GM12878 (cell line): ENCODE data around the gene DPH6. TPM values are rescaled to one million over a fixed set of nuclear protein-coding genes. Genes with fewer than 3 reads are reported as not detected.

Source experiments
- ATAC-seq: fragments of 200-7000 bp; cut with Tn5 transposase; 3 replicates; pipeline ENCODE4 v1.9.1; 2020; ENCODE audit warnings: mild to moderate bottlenecking, moderate library complexity
- BruUV-seq: library from RNA; stranded (reverse); fragments of 400-500 nt; replicated peaks from 2 replicates; lab custom pipeline; 2021; lab: Mats Ljungman, UMichigan
- CTCF ChIA-PET: fragments of 300-600 bp; sonication (Branson Sonifier 250); formaldehyde crosslinking; extraction: SDS; loops from one replicate; lab custom pipeline; 2021; ENCODE audit warnings: inconsistent platforms; lab: Yijun Ruan, JAX
- POLR2A ChIA-PET: fragments of 350-600 bp; formaldehyde crosslinking; extraction: SDS; loops from one replicate; lab custom pipeline; 2021; ENCODE audit warnings: inconsistent platforms; lab: Charles Lee
- RAD21 ChIA-PET: fragments of 300-600 bp; sonication (Branson Sonifier 250); formaldehyde crosslinking; loops from one replicate; lab custom pipeline; 2023; ENCODE audit warnings: antibody characterized with exemption; ENCODE audit not compliant: unreplicated experiment; lab: Charles Lee
- SMC1A ChIA-PET: fragments of 300-600 bp; sonication (Branson Sonifier 250); formaldehyde crosslinking; loops from one replicate; lab custom pipeline; 2023; ENCODE audit not compliant: unreplicated experiment, uncharacterized antibody; lab: Charles Lee
- DNase-seq: peaks from one replicate; pipeline ENCODE4 v3.0.0-alpha.2; 2011; ENCODE audit warnings: low read depth, low spot score
- FAIRE-seq: peaks from 3 replicates; lab custom pipeline; 2011; peaks lifted over from hg19 to GRCh38; lab: Jason Lieb, UNC
- H2AFZ ChIP-seq: 2 replicates; pipeline ENCODE4 v1.6.0; 2011; ENCODE audit warnings: low read depth, low read length, control low read depth; ENCODE audit not compliant: control insufficient read depth
- H3K27ac ChIP-seq: 2 replicates; pipeline ENCODE4 v1.5.1; 2011; ENCODE audit warnings: control low read depth; ENCODE audit not compliant: control insufficient read depth, insufficient read depth
- H3K27me3 ChIP-seq, 2 experiments: replicated peaks in 1 of 2; 2 replicates each; pipeline versions ENCODE4 v1.6.0 to v1.6.1; 2011; ENCODE audit warnings: low read length in 1 of 2; ENCODE audit not compliant: control insufficient read depth in 2 of 2, insufficient read depth in 2 of 2
- H3K36me3 ChIP-seq, 2 experiments: 2 replicates each; pipeline ENCODE4 v1.5.1; 2011; ENCODE audit warnings: low read length in 1 of 2; ENCODE audit not compliant: control insufficient read depth in 2 of 2, insufficient read depth in 2 of 2
- H3K4me1 ChIP-seq: 2 replicates; pipeline ENCODE4 v1.6.1; 2011; ENCODE audit warnings: mild to moderate bottlenecking, low read length, moderate library complexity, mixed read lengths; ENCODE audit not compliant: control insufficient read depth, insufficient read depth
- H3K4me2 ChIP-seq: 2 replicates; pipeline ENCODE4 v1.6.0; 2011; ENCODE audit warnings: control low read depth; ENCODE audit not compliant: control insufficient read depth, insufficient read depth
- H3K4me3 ChIP-seq: fragments of 200-600 bp; sonication (generic); 2 replicates; pipeline ENCODE4 v1.5.1; 2016
- H3K79me2 ChIP-seq: 2 replicates; pipeline ENCODE4 v1.6.0; 2011; ENCODE audit warnings: low read length; ENCODE audit not compliant: control insufficient read depth, insufficient read depth
- H3K9ac ChIP-seq: 2 replicates; pipeline ENCODE4 v1.8.0; 2011; ENCODE audit warnings: low read length, control low read depth, mixed read lengths; ENCODE audit not compliant: control insufficient read depth, insufficient read depth
- H3K9me3 ChIP-seq: replicated peaks from 3 replicates; pipeline ENCODE4 v1.5.1; 2011; ENCODE audit warnings: mild to moderate bottlenecking, low read length; ENCODE audit not compliant: control insufficient read depth, insufficient read depth
- H4K20me1 ChIP-seq: 2 replicates; pipeline ENCODE4 v1.6.0; 2011; ENCODE audit not compliant: control insufficient read depth, insufficient read depth
- CEBPB ChIP-seq, 2 experiments: fragments of 150-350 bp in 1 of 2; IDR thresholded peaks; 2 replicates each; pipeline ENCODE4 v1.6.1; 2012 to 2014; ENCODE audit warnings: low read depth in 2 of 2, low read length in 2 of 2, borderline replicate concordance in 1 of 2, inconsistent platforms in 1 of 2
- CREM ChIP-seq: IDR thresholded peaks from 2 replicates; pipeline ENCODE4 v1.6.1; 2014; ENCODE audit warnings: antibody characterized with exemption, low read depth
- ETV6 ChIP-seq, 2 experiments: fragments of 450-650 bp in 1 of 2; IDR thresholded peaks in 1 of 2; conservative IDR thresholded peaks in 1 of 2; 2 replicates each; pipeline ENCODE4 v1.6.1; 2014; ENCODE audit warnings: antibody characterized with exemption in 1 of 2, borderline replicate concordance in 1 of 2, low read depth in 1 of 2, mild to moderate bottlenecking in 1 of 2, moderate library complexity in 1 of 2
- FOXM1 ChIP-seq: IDR thresholded peaks from 2 replicates; pipeline ENCODE4 v1.6.1; 2012; ENCODE audit warnings: low read depth, mild to moderate bottlenecking, inconsistent platforms, low read length, moderate library complexity
- HDAC6 ChIP-seq: fragments of 200-600 bp; sonication (generic); IDR thresholded peaks from one replicate; pipeline ENCODE4 v1.8.0; 2017; ENCODE audit warnings: antibody characterized with exemption; ENCODE audit not compliant: unreplicated experiment
- KDM1A ChIP-seq: fragments of 200-600 bp; sonication (generic); IDR thresholded peaks from 2 replicates; pipeline ENCODE4 v1.6.1; 2016; ENCODE audit warnings: borderline replicate concordance
- MXI1 ChIP-seq: fragments of 150-350 bp; IDR thresholded peaks from 2 replicates; pipeline ENCODE4 v1.6.1; 2011; ENCODE audit warnings: low read depth, mild to moderate bottlenecking, inconsistent platforms, low read length, improper control_type of control experiment
- NFXL1 ChIP-seq: fragments of 450-650 bp; IDR thresholded peaks from 2 replicates; pipeline ENCODE4 v1.6.1; 2017; ENCODE audit warnings: antibody characterized with exemption, mild to moderate bottlenecking, borderline replicate concordance
- NFYA ChIP-seq: IDR thresholded peaks from 2 replicates; pipeline ENCODE4 v1.6.1; 2011; ENCODE audit warnings: low read depth, mild to moderate bottlenecking, low read length, improper control_type of control experiment, borderline replicate concordance
- PBX3 ChIP-seq: IDR thresholded peaks from 2 replicates; pipeline ENCODE4 v1.6.1; 2011; ENCODE audit warnings: mild to moderate bottlenecking, low read depth, low read length, moderate library complexity; ENCODE audit not compliant: insufficient replicate concordance
- RAD21 ChIP-seq: IDR thresholded peaks from 2 replicates; pipeline ENCODE4 v1.6.1; 2011; ENCODE audit warnings: mild to moderate bottlenecking, low read depth, low read length, moderate library complexity; ENCODE audit not compliant: insufficient read depth
- SUZ12 ChIP-seq: fragments of 200-600 bp; sonication (generic); IDR thresholded peaks from one replicate; pipeline ENCODE4 v1.6.1; 2018; ENCODE audit warnings: antibody characterized with exemption, mild to moderate bottlenecking; ENCODE audit not compliant: unreplicated experiment
- WGBS: methylation state at CpG from one replicate; pipeline ENCODE4 v1.1.6; 2016; ENCODE audit warnings: low lambda C conversion rate; ENCODE audit not compliant: insufficient replicate concordance, insufficient coverage; ENCODE audit errors: missing lambda C conversion rate; 5-methylcytosine and 5-hydroxymethylcytosine counted together
- in situ Hi-C: fragments of 300-500 bp; cut with MboI; formaldehyde crosslinking; loops from 9 replicates; pipeline ENCODE4 v1.14.3; 2018; ENCODE audit warnings: mixed read lengths
- intact Hi-C: fragments of 100-400 bp; cut with micrococcal nuclease; formaldehyde crosslinking; loops from one replicate; pipeline ENCODE4 v1.14.2; 2022; ENCODE audit not compliant: unreplicated experiment
- polyA plus RNA-seq, 11 experiments: library from polyadenylated mRNA; depleted of rRNA in 4 of 11; unstranded in 6 of 11; stranded (reverse) in 5 of 11; fragments of >200 nt; fragmentation: Nextera tagmentation in 4 of 11; fragmentation: Illumina TruSeq in 1 of 11; extraction: Ambion mirVana in 4 of 11; extraction: Trizol in 1 of 11; gene quantifications; 1 replicate in 1 of 11; 2 replicates in 10 of 11; pipeline versions ENCODE4 v1.2.1 to v1.2.3, GENCODE V29; 2011 to 2016; ENCODE audit warnings: inconsistent platforms in 2 of 11, missing spikeins in 2 of 11, low read depth in 1 of 11
- total RNA-seq, 4 experiments: library from RNA; depleted of rRNA in 3 of 4; stranded (reverse); fragments of >200 nt in 3 of 4; fragmentation: Illumina TruSeq in 1 of 4; extraction: Trizol in 1 of 4; gene quantifications; 2 replicates each; pipeline versions ENCODE4 v1.2.1 to v1.2.3, GENCODE V29; 2013 to 2021
- TF ChIP-seq, protein P1 (sequence below): IDR thresholded peaks from 2 replicates; pipeline ENCODE4 v1.6.1; 2011; ENCODE audit warnings: low read depth, low read length, improper control_type of control experiment, borderline replicate concordance

DPH6 gene
- total and polyA plus RNA-seq, 10 of the 15 experiments (the other 5 are each of a cell fraction or from before 2014, with no cell fraction given): 9.0 to 68.5 (median 17.1) TPM

GRCh38 chr15:35481064-35481463 is 64.9 kb downstream of the DPH6 start:
- no peaks in the 10 kb centered on the region; the same call in 1 of the 3 replicates for H3K9me3 ChIP-seq
- ChIA-PET SMC1A (interaction anchor here (1.0 to 2.4 kb wide), 3 partner anchors 16 to 57 kb away, joined by 3 to 8 read pairs (median 4); no protein-coding TSS in a partner anchor), POLR2A (no interaction called here), CTCF (no interaction called here), RAD21 (no interaction called here)
- intact Hi-C loops: no loop called here
- DNase-seq: no peak
- no peak overlapping the region for H2AFZ ChIP-seq
- in situ Hi-C loops: no loop called here
- H3K36me3 ChIP-seq: no peaks in the 10 kb centered on the region
- no peaks in the 10 kb centered on the region for H3K4me1 ChIP-seq
- 95% methylated on average over 1 of the region's 1 CpG for WGBS
- no TSS peak for BruUV-seq
- no peak overlapping the region for H3K9ac ChIP-seq
- H3K4me3 ChIP-seq: no peak overlapping the region
- H3K27ac ChIP-seq: no peak overlapping the region
- FAIRE-seq: no peak
- ATAC-seq: no peak
- no peak for TF ChIP-seq SUZ12
- no peak for TF ChIP-seq ETV6 (conservative IDR thresholded peaks at IDR 0.05 in 1 of 2, IDR thresholded peaks at IDR 0.05 in 1 of 2; ENCODE audit: borderline replicate concordance in 1 of 2, low read depth in 1 of 2)
- TF ChIP-seq FOXM1: no peak
- no peak overlapping the region for H3K4me2 ChIP-seq
- no peaks in the 10 kb centered on the region for H3K27me3 ChIP-seq
- H4K20me1 ChIP-seq: no peaks in the 10 kb centered on the region
- H3K79me2 ChIP-seq: no peaks in the 10 kb centered on the region

DNA sequence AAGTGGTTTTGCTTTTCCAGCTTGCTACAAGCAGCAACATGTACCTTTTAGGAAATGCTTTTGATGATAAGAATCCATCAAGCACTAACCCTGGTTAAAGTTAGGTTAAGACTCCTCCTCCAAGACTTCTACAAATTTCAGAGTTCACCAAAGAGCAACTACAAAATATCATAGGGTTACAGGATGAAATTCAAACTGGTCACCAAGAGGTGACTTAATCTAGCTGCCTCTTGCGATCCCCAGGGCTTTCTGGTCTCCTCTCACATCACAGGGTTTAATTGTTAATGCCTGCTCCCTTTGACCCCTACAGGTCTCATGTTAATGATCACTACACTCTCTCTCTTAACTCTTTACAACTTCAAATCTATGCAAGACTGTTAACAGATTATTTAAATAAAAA is 66.5 kb downstream of the DPH6 start:
- Histone ChIP-seq H2AFZ (no peak overlapping the region), H3K4me3 (no peak overlapping the region), H3K4me1 (no peaks in the 10 kb centered on the region), H3K79me2 (no peaks in the 10 kb centered on the region), H4K20me1 (no peaks in the 10 kb centered on the region), H3K36me3 (no peaks in the 10 kb centered on the region), H3K9me3 (no peaks in the 10 kb centered on the region), H3K27ac (no peak overlapping the region), H3K9ac (no peak overlapping the region), H3K27me3 (no peaks in the 10 kb centered on the region), H3K4me2 (no peak overlapping the region)
- ATAC-seq (no peak; the same call in 2 of the 3 replicates), FAIRE-seq (no peak), DNase-seq (no peak)
- in situ Hi-C loops: no loop called here
- BruUV-seq: no TSS peak
- intact Hi-C loops: no loop called here
- ChIA-PET SMC1A (interaction anchor here (1.3 to 2.4 kb wide), 2 partner anchors 35 to 58 kb away, joined by 4 to 8 read pairs; no protein-coding TSS in a partner anchor), RAD21 (interaction anchor here (1.2 kb wide), 1 partner anchor 38 kb away, joined by 3 read pairs; no protein-coding TSS in a partner anchor), POLR2A (no interaction called here), CTCF (interaction anchor here (0.6 to 1.0 kb wide), 3 partner anchors 10 to 37 kb away, joined by 3 read pairs; no protein-coding TSS in a partner anchor)
- WGBS: 100% methylated on average over 1 of the region's 1 CpG
- TF ChIP-seq MXI1 (no peak), PBX3 (no peak), NFYA (no peak), CREM (no peak), KDM1A (no peak), NFXL1 (no peak), CEBPB (IDR thresholded peaks at IDR 0.05; ENCODE audit: borderline replicate concordance in 1 of 2, low read depth in 2 of 2, low read length in 2 of 2) (no peak), RAD21 (no peak), HDAC6 (no peak)
- TF ChIP-seq, protein P1, sequence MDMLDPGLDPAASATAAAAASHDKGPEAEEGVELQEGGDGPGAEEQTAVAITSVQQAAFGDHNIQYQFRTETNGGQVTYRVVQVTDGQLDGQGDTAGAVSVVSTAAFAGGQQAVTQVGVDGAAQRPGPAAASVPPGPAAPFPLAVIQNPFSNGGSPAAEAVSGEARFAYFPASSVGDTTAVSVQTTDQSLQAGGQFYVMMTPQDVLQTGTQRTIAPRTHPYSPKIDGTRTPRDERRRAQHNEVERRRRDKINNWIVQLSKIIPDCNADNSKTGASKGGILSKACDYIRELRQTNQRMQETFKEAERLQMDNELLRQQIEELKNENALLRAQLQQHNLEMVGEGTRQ: no peak
